Spleen (tissue), 11 donors: ENCODE measurements around the gene IGSF6. TPM values are rescaled to one million over a fixed set of nuclear protein-coding genes. Genes with fewer than 3 reads are reported as not detected.
"Not testable (repeated sequence)": the region's sequence is repeated elsewhere in the genome, so short reads cannot be mapped to it uniquely, and the experiment has no call there.

Experiments
- DNase-seq: peaks from one replicate; pipeline ENCODE4 v3.0.0-alpha.2; 2020
- H3K27ac ChIP-seq, 8 donors: fragments of 200-600 bp; sonication (generic) in 7 of 8; 1 replicate in 4 of 8; 2 replicates in 4 of 8; pipeline versions ENCODE4 v1.5.0 to v1.8.0; 2016 to 2021; ENCODE audit warnings: inconsistent platforms in 4 of 8, mild to moderate bottlenecking in 4 of 8, moderate library complexity in 1 of 8
- H3K27me3 ChIP-seq, 7 donors: fragments of 200-600 bp; sonication (generic) in 6 of 7; replicated peaks in 1 of 7; 1 replicate in 4 of 7; 2 replicates in 3 of 7; pipeline versions ENCODE4 v1.5.0 to v1.8.0; 2016 to 2021; ENCODE audit warnings: inconsistent platforms in 3 of 7, mild to moderate bottlenecking in 1 of 7
- H3K36me3 ChIP-seq, 6 donors: fragments of 200-600 bp; sonication (generic) in 5 of 6; 1 replicate in 4 of 6; 2 replicates in 2 of 6; pipeline versions ENCODE4 v1.5.0 to v1.8.0; 2016 to 2021; ENCODE audit warnings: inconsistent platforms in 2 of 6
- H3K4me1 ChIP-seq, 6 donors: fragments of 200-600 bp; sonication (generic) in 5 of 6; 1 replicate in 3 of 6; 2 replicates in 3 of 6; pipeline versions ENCODE4 v1.5.0 to v1.8.0; 2016 to 2021; ENCODE audit warnings: inconsistent platforms in 3 of 6
- H3K4me3 ChIP-seq, 8 donors: fragments of 200-600 bp; sonication (generic) in 7 of 8; 1 replicate in 4 of 8; 2 replicates in 4 of 8; pipeline versions ENCODE4 v1.5.0 to v1.8.0; 2016 to 2021; ENCODE audit warnings: inconsistent platforms in 4 of 8, mild to moderate bottlenecking in 4 of 8, moderate library complexity in 2 of 8
- H3K9me3 ChIP-seq, 8 donors: fragments of 200-600 bp; sonication (generic) in 7 of 8; 1 replicate in 4 of 8; 2 replicates in 4 of 8; pipeline versions ENCODE4 v1.5.0 to v1.8.0; 2016 to 2021; ENCODE audit warnings: inconsistent platforms in 4 of 8
- POLR2A ChIP-seq, 3 donors: fragments of 450-650 bp; IDR thresholded peaks; one replicate each; pipeline ENCODE4 v1.5.1; 2017; ENCODE audit warnings: antibody characterized with exemption in 3 of 3, mild to moderate bottlenecking in 1 of 3
- POLR2AphosphoS5 ChIP-seq, 3 donors: sonication (generic); formaldehyde crosslinking; IDR thresholded peaks; one replicate each; pipeline ENCODE4 v1.5.1; 2017; ENCODE audit warnings: antibody characterized with exemption in 3 of 3
- WGBS, 5 donors: extraction: QIAGEN DNeasy Blood & Tissue Kit in 3 of 5; methylation state at CpG; one replicate each; pipeline versions ENCODE4 v1.1.5 to v1.1.7; 2013 to 2018; 5-methylcytosine and 5-hydroxymethylcytosine counted together
- intact Hi-C: fragments of 100-400 bp; cut with DNase I; formaldehyde crosslinking; loops from one replicate; pipeline ENCODE4 v1.15.0; 2023; ENCODE audit warnings: low total_unique reads
- polyA plus RNA-seq, 3 donors: library from polyadenylated mRNA; stranded (reverse); fragments of 200-250 nt; gene quantifications; one replicate each; pipeline ENCODE4 v1.2.1, GENCODE V29; 2013
- total RNA-seq, 7 donors: library from RNA; depleted of rRNA in 3 of 7; stranded (reverse); fragments of >200 nt in 3 of 7; fragmentation: NEBNext Ultra II Directional in 4 of 7; extraction: Animal tissue kit (Norgen Biotek cat#: 25700) in 4 of 7; gene quantifications; one replicate each; pipeline versions ENCODE4 v1.1.0 to v1.2.1, GENCODE V29; 2016 to 2021
- TF ChIP-seq, protein P1 (sequence below), 11 experiments: fragments of 200-600 bp in 7 of 11; fragments of 450-650 bp in 4 of 11; sonication (generic) in 4 of 11; IDR thresholded peaks in 8 of 11; conservative IDR thresholded peaks in 3 of 11; 1 replicate in 7 of 11; 2 replicates in 4 of 11; pipeline versions ENCODE4 v1.4.0 to v1.8.0; 2016 to 2021; ENCODE audit warnings: antibody characterized with exemption in 11 of 11, inconsistent platforms in 4 of 11, mild to moderate bottlenecking in 1 of 11
- donor health status: healthy with polysubstance abuse.
- donor health status: DM: no; HTN: no; CAD: no; lungs with moderate emphysema.
- donor health status: DM: no; HTN: no; CAD: no.
- donor health status: Bipolar disorder and iron deficiency.
- donor health status: healthy.
- donor health status: DM: no; HTN: no; CAD: no.
- donor health status: DM: yes; HTN: yes; CAD: no.

IGSF6 gene
- total and polyA plus RNA-seq, 10 donors, result 15.5 to 134 (median 60.7) TPM

DNA sequence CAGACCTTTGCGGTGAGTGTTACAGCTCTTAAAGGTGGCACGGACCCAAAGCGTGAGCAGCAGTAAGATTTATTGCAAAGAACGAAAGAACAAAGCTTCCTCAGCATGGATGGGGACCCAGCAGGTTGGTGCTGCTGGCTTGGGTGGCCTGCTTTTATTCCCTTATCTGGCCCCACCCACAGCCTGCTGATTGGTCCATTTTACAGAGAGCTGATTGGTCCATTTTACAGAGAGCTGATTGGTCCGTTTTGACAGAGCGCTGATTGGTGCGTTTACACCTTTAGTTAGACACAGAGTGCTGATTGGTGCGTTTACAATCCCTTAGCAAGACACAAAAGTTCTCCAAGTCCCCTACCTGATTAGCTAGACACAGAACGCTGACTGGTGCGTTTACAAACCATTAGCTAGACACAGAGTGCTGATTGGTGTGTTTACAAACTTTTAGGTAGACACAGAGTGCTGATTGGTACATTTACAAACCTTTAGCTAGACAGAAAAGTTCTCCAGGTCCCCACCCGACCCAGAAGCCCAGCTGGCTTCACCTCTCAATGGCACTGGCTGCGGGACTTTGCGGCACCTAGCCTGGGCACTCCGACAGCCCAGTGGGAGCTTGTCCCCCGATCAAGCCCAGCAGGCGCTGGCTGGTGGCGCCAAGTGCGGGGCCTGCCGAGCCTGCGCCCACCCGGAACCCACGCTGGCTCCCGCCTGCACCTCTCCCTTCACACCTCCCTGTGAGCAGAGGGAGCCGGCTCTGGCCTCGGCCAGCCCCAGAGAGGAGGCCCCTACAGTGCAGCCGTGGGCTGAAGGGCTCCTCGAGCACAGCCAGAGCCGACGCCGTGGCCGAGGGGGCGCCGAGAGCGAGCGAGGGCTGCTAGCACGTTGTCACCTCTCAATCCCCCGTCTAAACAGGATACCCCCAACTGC is 22.5 kb downstream of the IGSF6 start:
- peaks cover 0 to 97% (median 30%) of the 10 kb centered on the region in 6 donors for H3K36me3 ChIP-seq
- peaks cover 0 to 66% (median 24%) of the 10 kb centered on the region in 6 donors for H3K4me1 ChIP-seq
- intact Hi-C loops, H3K9me3 ChIP-seq, H3K4me3 ChIP-seq, H3K27me3 ChIP-seq: not testable (repeated sequence)
- peak in 1 of 3 donors; percentile 64 for TF ChIP-seq POLR2AphosphoS5 (IDR thresholded peaks at IDR 0.05)
- peak; percentile 78 for DNase-seq
- H3K27ac ChIP-seq, result peak overlapping the region in 2 of 8 donors; percentile 30 to 45
- 97 to 99% (median 98%) methylated on average over 17 to 37 of the region's 37 CpGs for WGBS, 5 donors

DNA sequence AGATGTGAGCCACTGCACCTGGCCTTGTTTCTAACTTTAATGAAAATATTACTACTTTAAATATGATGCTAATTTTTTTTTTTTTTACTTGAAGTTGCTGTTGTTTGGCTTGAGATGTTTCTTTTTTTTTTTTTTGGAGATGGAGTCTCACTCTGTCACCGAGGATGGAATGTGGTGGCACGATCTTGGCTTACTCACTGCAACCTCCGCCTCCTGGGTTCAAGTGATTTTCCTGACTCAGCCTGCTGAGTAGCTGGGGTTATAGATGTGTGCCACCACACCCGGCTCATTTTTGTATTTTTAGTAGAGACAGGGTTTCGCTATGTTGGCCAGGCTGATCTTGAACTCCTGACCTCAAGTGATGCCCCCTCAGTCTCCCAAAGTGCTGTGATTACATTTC is 23.6 kb downstream of the IGSF6 start:
- H3K36me3 ChIP-seq, result peaks cover 0 to 97% (median 28%) of the 10 kb centered on the region in 6 donors
- DNase-seq, result no peak
- no peak overlapping the region for H3K4me3 ChIP-seq
- intact Hi-C loops, result no loop called here
- TF ChIP-seq POLR2A (IDR thresholded peaks at IDR 0.05), result no peak
- TF ChIP-seq POLR2AphosphoS5 (IDR thresholded peaks at IDR 0.05), result no peak
- TF ChIP-seq, protein P1, sequence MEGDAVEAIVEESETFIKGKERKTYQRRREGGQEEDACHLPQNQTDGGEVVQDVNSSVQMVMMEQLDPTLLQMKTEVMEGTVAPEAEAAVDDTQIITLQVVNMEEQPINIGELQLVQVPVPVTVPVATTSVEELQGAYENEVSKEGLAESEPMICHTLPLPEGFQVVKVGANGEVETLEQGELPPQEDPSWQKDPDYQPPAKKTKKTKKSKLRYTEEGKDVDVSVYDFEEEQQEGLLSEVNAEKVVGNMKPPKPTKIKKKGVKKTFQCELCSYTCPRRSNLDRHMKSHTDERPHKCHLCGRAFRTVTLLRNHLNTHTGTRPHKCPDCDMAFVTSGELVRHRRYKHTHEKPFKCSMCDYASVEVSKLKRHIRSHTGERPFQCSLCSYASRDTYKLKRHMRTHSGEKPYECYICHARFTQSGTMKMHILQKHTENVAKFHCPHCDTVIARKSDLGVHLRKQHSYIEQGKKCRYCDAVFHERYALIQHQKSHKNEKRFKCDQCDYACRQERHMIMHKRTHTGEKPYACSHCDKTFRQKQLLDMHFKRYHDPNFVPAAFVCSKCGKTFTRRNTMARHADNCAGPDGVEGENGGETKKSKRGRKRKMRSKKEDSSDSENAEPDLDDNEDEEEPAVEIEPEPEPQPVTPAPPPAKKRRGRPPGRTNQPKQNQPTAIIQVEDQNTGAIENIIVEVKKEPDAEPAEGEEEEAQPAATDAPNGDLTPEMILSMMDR (IDR thresholded peaks at IDR 0.05 in 8 of 11, conservative IDR thresholded peaks at IDR 0.05 in 3 of 11), result no peak
- peaks cover 0 to 67% (median 24%) of the 10 kb centered on the region in 6 donors for H3K4me1 ChIP-seq
- 92 to 98% (median 94%) methylated on average over 5 of the region's 5 CpGs for WGBS, 5 donors
- peaks cover 0 to 4% (median 0%) of the 10 kb centered on the region in 8 donors for H3K9me3 ChIP-seq
- peak overlapping the region in 1 of 8 donors; percentile 13 for H3K27ac ChIP-seq
- no peaks in the 10 kb centered on the region for H3K27me3 ChIP-seq

DNA sequence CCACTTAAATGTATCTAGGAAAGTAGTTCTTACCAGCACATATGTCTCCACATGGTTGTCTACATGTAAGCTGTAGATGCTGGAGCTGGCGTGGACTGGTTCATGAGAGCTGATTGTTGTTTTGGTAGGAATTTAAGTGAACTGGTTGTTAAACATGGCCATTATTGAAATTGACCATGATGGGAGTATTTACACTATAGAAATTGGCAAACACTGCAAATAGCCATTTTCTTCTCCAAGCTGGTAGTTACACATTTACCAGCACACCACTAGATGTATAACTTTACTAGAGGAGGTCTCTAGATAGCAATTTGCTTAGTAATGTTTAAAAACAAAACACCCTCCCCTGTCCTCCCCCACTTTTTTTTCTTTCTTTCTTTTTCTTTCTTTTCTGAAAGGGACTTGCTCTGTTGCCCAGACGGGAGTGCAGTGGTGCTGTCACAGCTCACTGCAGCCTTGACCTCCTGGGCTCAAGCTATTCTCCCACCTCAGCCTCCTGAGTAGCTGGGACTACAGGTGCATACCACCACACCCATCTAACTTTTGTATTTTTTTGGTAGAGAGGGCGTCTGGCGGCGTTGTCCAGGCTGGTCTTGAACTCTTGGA is 24.2 kb downstream of the IGSF6 start:
- peak overlapping the region in 2 of 8 donors; percentile 81 to 82 for H3K27ac ChIP-seq
- H3K36me3 ChIP-seq, result peaks cover 0 to 96% (median 28%) of the 10 kb centered on the region in 6 donors
- H3K4me3 ChIP-seq, result no peak overlapping the region
- WGBS, 5 donors, result 95 to 99% (median 96%) methylated on average over 5 of the region's 5 CpGs
- peaks cover 0 to 67% (median 24%) of the 10 kb centered on the region in 6 donors for H3K4me1 ChIP-seq
- no peaks in the 10 kb centered on the region for H3K27me3 ChIP-seq
- no peak for DNase-seq
- TF ChIP-seq POLR2AphosphoS5 (IDR thresholded peaks at IDR 0.05) (no peak), POLR2A (IDR thresholded peaks at IDR 0.05) (no peak)
- TF ChIP-seq, protein P1 (IDR thresholded peaks at IDR 0.05 in 8 of 11, conservative IDR thresholded peaks at IDR 0.05 in 3 of 11), result no peak
- peaks cover 0 to 4% (median 0%) of the 10 kb centered on the region in 8 donors for H3K9me3 ChIP-seq
- intact Hi-C loops, result no loop called here

DNA sequence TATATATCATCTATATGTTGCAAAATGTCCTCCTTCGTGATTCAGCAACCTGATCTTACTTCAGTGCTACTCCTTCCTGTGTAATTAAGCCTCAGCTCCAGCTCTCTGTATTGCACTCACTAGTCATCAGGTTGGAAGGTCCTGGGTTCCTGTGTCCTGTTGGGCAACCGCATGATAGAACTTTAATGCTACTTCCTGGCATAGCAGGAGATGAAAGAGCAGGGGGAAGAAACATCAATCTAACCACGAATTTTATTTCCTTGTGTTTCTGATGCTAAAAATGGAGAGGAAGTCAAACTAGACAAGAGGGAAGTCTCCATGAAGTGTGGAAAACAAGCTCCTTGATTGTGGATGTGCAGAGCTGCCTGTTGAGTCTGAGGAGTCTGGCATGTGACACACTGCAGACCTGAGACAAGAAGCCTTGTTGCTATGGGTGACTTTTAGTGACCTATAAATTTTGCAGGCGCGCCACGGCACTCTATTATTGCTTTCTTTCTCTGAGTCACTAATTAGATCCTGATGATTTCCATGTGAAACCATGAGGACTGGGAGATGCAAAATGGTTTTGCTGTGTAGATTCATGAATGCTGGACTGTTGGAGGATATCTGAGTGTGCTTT is 25.6 kb downstream of the IGSF6 start:
- H3K4me1 ChIP-seq, result peaks cover 0 to 73% (median 22%) of the 10 kb centered on the region in 6 donors
- intact Hi-C loops, result no loop called here
- WGBS, 5 donors, result 28 to 41% (median 32%) methylated on average over 6 of the region's 6 CpGs
- TF ChIP-seq, protein P1 (IDR thresholded peaks at IDR 0.05 in 8 of 11, conservative IDR thresholded peaks at IDR 0.05 in 3 of 11), result no peak
- peak in 1 of 3 donors; percentile 72 for TF ChIP-seq POLR2AphosphoS5 (IDR thresholded peaks at IDR 0.05)
- peaks cover 0 to 4% (median 0%) of the 10 kb centered on the region in 8 donors for H3K9me3 ChIP-seq
- peak overlapping the region in 7 of 8 donors; percentile 25 to 82 (median 60) for H3K27ac ChIP-seq
- no peaks in the 10 kb centered on the region for H3K27me3 ChIP-seq
- H3K4me3 ChIP-seq, result peak overlapping the region in 1 of 8 donors; percentile 1
- H3K36me3 ChIP-seq, result peaks cover 0 to 82% (median 28%) of the 10 kb centered on the region in 6 donors
- no peak for DNase-seq
